Measurements from ENCODE around the gene MGAT4A. TPM values are rescaled to one million over a fixed set of nuclear protein-coding genes. Genes with fewer than 3 reads are reported as not detected.

MGAT4A gene
- total and polyA plus RNA-seq, 2 of the 13 experiments (the other 11 are each of a cell fraction or from before 2014, with no cell fraction given), result 47.2 to 90.9 TPM

DNA sequence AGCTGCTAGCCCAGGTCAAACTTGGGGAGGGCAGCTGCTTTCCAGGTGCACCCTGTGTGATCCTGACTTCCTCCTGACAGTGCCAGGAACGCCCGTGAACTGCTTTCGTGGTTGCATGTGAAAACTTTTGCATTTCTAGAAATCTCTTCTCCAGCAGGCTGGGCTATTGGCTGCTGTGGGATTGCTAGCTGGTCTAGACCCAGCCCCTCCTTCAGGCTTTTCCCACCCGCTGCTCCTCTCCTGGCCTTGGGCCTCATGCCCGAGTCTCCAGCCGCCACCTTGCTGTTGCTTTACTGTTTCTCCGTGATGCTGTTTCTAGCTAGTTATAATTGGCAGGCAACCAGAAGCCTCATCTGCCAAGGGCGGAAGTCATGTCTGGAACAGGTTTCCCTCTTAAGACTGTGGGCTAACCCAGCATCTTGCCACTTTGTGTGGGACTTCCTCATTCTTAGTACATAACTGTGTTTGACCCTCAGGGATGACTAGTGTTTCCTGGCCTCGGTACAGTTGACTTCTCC lies 27.0 kb upstream of the MGAT4A start:
- Histone ChIP-seq H2AFZ (ENCODE audit: low read length) (no peak overlapping the region), H3K27me3 (ENCODE audit: control insufficient read depth in 1 of 2, insufficient read depth in 2 of 2, low read length in 2 of 2) (peaks cover 0 to 29% of the 10 kb centered on the region in 2 experiments; a peak in 2 of 5 replicates), H3K79me2 (ENCODE audit: insufficient read depth, low read length) (no peaks in the 10 kb centered on the region), H3K9me3 (ENCODE audit: low read length) (0 out of 2 replicates have a peak, but pooled peaks cover 2% of the 10 kb centered on the region), H3K4me1 (ENCODE audit: insufficient read depth, low read length) (peaks cover 16% of the 10 kb centered on the region), H3K36me3 (replicated peaks in 1 of 2; ENCODE audit: control insufficient read depth in 1 of 2, insufficient read depth in 2 of 2, low read length in 2 of 2) (no peaks in the 10 kb centered on the region), H3K4me2 (ENCODE audit: low read depth, low read length) (no peak overlapping the region), H4K20me1 (ENCODE audit: insufficient read depth, low read length) (no peaks in the 10 kb centered on the region), H3K4me3 (replicated peaks in 1 of 3; ENCODE audit: insufficient read depth in 1 of 3, low read depth in 2 of 3, low read length in 3 of 3) (no peak overlapping the region), H3K27ac (ENCODE audit: extremely low read length, insufficient read depth, low read length) (no peak overlapping the region), H3K9ac (ENCODE audit: insufficient read depth, low read depth, low read length) (no peak overlapping the region)
- intact Hi-C loops (cut with micrococcal nuclease; ENCODE audit: unreplicated experiment), result no loop called here
- no peak for TF ChIP-seq MIER2 (CRISPR knock-in tag; IDR thresholded peaks at IDR 0.05)
- TF ChIP-seq, protein P1, sequence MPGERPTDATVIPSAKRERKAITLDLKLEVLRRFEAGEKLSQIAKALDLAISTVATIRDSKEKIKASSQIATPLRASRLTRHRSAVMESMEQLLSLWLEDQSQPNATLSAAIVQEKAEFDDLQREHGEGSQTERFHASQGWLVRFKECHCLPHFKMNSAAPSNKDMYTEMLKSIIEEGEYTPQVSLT (CRISPR knock-in tag; IDR thresholded peaks at IDR 0.05; ENCODE audit: borderline replicate concordance, low read depth), result no peak
- TF ChIP-seq ZNF556 (CRISPR knock-in tag; IDR thresholded peaks at IDR 0.05; ENCODE audit: borderline replicate concordance), result no peak
- no peak for TF ChIP-seq REPIN1 (CRISPR knock-in tag; IDR thresholded peaks at IDR 0.05; ENCODE audit: borderline replicate concordance, low read depth)
- no peak for TF ChIP-seq ZNF367 (CRISPR knock-in tag; IDR thresholded peaks at IDR 0.05; ENCODE audit: borderline replicate concordance)
- no peak for TF ChIP-seq ZNF772 (CRISPR knock-in tag; IDR thresholded peaks at IDR 0.05)
- TF ChIP-seq, protein P2, sequence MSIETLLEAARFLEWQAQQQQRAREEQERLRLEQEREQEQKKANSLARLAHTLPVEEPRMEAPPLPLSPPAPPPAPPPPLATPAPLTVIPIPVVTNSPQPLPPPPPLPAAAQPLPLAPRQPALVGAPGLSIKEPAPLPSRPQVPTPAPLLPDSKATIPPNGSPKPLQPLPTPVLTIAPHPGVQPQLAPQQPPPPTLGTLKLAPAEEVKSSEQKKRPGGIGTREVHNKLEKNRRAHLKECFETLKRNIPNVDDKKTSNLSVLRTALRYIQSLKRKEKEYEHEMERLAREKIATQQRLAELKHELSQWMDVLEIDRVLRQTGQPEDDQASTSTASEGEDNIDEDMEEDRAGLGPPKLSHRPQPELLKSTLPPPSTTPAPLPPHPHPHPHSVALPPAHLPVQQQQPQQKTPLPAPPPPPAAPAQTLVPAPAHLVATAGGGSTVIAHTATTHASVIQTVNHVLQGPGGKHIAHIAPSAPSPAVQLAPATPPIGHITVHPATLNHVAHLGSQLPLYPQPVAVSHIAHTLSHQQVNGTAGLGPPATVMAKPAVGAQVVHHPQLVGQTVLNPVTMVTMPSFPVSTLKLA (IDR thresholded peaks at IDR 0.05), result no peak
- TF ChIP-seq NFRKB (IDR thresholded peaks at IDR 0.05), result no peak
- FAIRE-seq (no peak), DNase-seq (ENCODE audit: low spot score) (no peak), ATAC-seq (no peak)
- no TSS peak for BruUV-seq (replicated peaks)
- 55% methylated on average over 9 of the region's 9 CpGs for WGBS (ENCODE audit: low lambda C conversion rate)
- ChIA-PET POLR2A (no interaction called here), CTCF (ENCODE audit: low intra/inter-chr PET ratio, low total read pairs) (no interaction called here)
- in situ Hi-C loops (cut with HindIII; ENCODE audit: extremely low pct_ligation_motif_present, low pct_unique_long_range_greater_than_20kb), result no loop called here
